ENCODE data around the gene DNAH2. TPM values are rescaled to one million over a fixed set of nuclear protein-coding genes. Genes with fewer than 3 reads are reported as not detected.
"Not testable (repeated sequence)": the region's sequence is repeated elsewhere in the genome, so short reads cannot be mapped to it uniquely, and the experiment has no call there.

DNAH2 gene
- total RNA-seq, 4 donors from 2014 or later: under 0.01 to 0.10 (median 0.05) TPM; not detected in 1

DNA sequence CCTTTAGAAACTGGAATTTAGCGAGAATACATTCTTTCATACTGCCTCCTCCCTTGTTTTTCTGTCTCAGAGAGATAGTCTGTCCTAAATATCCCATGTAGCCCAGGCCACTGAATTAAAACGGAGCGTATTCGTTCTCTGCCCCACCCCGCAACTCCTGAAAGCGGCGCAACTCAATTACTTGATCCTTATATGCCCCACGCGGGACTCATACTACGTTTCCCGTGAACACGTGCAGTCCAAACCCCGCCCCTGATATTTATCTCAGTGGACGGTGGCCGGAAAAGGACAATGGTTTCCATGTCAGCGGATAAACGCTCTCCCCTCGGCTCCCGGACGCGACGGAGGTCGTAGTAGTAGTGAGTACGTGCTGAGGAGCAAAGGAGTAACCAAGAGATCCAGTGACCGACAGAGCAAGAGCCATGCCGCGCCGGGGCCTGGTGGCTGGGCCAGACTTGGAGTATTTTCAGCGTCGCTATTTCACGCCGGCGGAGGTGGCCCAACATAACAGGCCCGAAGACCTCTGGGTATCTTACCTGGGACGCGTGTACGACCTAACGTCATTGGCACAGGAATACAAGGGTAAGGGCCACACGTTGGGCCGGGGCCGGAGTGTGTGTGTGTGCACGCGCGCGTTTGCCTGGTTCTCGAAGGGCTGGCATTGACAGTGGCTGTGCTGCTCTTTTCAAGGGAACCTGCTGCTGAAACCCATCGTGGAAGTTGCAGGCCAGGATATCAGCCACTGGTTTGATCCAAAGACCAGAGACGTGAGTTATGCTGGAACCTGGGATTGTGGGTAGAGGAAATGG lies 140.4 kb downstream of the DNAH2 start, which contains the start of gene CYB5D1:
CYB5D1 (plus strand) TSS at position 291 of the 809 bp plus-strand sequence; CDS start at position 423, 132 bp downstream.
- peak within 1 kb of the TSS; percentile 27 for H3K4me3 ChIP-seq (ENCODE audit: low read depth, poor library complexity, severe bottlenecking)
- TF ChIP-seq POLR2A (IDR thresholded peaks at IDR 0.05): no peak
- TF ChIP-seq, protein P1, sequence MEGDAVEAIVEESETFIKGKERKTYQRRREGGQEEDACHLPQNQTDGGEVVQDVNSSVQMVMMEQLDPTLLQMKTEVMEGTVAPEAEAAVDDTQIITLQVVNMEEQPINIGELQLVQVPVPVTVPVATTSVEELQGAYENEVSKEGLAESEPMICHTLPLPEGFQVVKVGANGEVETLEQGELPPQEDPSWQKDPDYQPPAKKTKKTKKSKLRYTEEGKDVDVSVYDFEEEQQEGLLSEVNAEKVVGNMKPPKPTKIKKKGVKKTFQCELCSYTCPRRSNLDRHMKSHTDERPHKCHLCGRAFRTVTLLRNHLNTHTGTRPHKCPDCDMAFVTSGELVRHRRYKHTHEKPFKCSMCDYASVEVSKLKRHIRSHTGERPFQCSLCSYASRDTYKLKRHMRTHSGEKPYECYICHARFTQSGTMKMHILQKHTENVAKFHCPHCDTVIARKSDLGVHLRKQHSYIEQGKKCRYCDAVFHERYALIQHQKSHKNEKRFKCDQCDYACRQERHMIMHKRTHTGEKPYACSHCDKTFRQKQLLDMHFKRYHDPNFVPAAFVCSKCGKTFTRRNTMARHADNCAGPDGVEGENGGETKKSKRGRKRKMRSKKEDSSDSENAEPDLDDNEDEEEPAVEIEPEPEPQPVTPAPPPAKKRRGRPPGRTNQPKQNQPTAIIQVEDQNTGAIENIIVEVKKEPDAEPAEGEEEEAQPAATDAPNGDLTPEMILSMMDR (IDR thresholded peaks at IDR 0.05): no peak
- 0 to 1% methylated on average over 44 to 48 of the region's 48 CpGs for WGBS, 2 donors
- intact Hi-C loops (cut with DNase I; ENCODE audit: low total_unique reads): no loop called here
- peak; percentile 94 to 98 for DNase-seq (ENCODE audit: low spot score in 2 of 2)

DNA sequence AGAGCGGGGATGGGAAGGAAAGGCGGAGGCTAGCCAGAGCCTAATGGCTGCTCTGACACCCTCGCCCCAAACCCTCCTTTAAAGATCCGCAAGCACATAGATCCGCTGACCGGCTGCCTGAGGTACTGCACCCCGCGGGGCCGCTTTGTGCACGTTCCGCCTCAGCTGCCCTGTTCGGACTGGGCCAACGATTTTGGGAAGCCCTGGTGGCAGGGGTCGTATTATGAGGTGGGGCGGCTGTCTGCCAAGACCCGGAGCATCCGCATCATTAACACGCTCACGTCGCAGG lies 140.9 kb downstream of the DNAH2 start:
- TF ChIP-seq POLR2A (IDR thresholded peaks at IDR 0.05): no peak
- TF ChIP-seq, protein P1 (IDR thresholded peaks at IDR 0.05): no peak
- peak overlapping the region; percentile 6 for H3K4me3 ChIP-seq (ENCODE audit: low read depth, poor library complexity, severe bottlenecking)
- intact Hi-C loops (cut with DNase I; ENCODE audit: low total_unique reads): no loop called here
- DNase-seq (ENCODE audit: low spot score in 2 of 2): peak in 1 of 2 donors; percentile 89
- WGBS, 2 donors: 10 to 13% methylated on average over 20 of the region's 20 CpGs

DNA sequence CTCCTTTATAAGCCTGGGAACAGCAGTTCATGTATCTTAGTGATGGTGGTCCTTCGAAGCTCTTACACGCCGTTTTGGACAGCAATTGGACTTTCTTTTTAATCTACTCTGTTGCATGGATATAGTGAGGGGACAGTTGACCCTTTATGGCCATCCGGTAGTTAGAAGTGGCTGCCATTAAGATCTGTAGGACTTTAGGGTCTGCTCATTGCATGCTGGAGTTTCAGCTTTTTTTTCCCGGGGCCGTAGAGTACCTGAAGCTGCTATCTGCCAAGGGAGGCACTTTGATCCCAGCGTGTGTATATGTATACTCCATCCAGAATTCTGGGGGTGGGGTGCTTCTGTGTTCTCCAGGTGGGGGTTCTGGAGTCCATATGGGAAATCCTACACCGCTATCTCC lies 141.5 kb downstream of the DNAH2 start:
- H3K4me3 ChIP-seq (ENCODE audit: low read depth, poor library complexity, severe bottlenecking): no peak overlapping the region
- TF ChIP-seq POLR2A (IDR thresholded peaks at IDR 0.05): no peak
- TF ChIP-seq, protein P1 (IDR thresholded peaks at IDR 0.05): no peak
- intact Hi-C loops (cut with DNase I; ENCODE audit: low total_unique reads): no loop called here
- DNase-seq (ENCODE audit: low spot score in 2 of 2): peak in 1 of 2 donors; percentile 48
- 75 to 83% methylated on average over 8 of the region's 8 CpGs for WGBS, 2 donors

DNA sequence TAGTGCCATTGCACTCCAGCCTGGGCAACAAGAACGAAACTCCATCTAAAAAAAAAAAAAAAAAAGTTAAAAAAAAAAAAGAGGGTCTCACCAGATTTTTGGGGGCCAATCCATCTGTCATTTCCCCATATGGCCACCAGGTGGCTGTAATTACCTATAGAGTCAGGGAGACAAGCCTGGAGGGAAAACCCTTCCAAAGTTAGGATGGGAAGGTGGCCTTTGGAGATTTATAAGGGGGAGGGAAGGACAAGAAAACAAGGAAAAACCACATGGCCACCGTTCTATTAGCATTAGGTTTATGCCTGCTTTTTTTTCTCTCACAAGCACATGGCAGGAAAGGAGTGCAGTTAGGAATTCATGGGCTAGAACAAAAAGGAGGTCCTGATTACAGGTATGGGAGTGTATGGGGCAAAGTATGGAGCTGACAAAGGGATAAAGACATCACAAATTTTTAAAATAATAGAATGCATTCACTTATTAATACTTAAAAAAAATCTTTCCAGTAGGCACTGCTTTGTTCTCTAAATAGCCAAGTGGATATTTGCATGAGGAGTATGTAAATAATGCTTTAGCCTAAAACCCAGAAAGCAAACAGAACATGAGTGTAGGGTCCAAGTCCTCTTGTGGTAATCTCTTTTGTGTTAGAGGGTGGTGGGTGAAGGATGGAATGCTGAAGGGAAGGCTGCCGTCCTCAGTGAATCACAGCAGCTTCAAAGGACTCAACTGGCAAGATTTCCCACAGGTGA lies 145.3 kb downstream of the DNAH2 start:
- intact Hi-C loops (cut with DNase I; ENCODE audit: low total_unique reads): loop anchor here (5.0 kb wide), 2 partner anchors 34 to 49 kb away; no protein-coding TSS in a partner anchor
- peak in 1 of 2 donors; percentile 81 for DNase-seq (ENCODE audit: low spot score in 2 of 2)
- no peak overlapping the region for H3K4me3 ChIP-seq (ENCODE audit: low read depth, poor library complexity, severe bottlenecking)
- WGBS, 2 donors: 28 to 31% methylated on average over 3 of the region's 3 CpGs
- TF ChIP-seq POLR2A (IDR thresholded peaks at IDR 0.05): no peak
- TF ChIP-seq, protein P1 (IDR thresholded peaks at IDR 0.05): peak in 1 of 3 donors; percentile 67

DNA sequence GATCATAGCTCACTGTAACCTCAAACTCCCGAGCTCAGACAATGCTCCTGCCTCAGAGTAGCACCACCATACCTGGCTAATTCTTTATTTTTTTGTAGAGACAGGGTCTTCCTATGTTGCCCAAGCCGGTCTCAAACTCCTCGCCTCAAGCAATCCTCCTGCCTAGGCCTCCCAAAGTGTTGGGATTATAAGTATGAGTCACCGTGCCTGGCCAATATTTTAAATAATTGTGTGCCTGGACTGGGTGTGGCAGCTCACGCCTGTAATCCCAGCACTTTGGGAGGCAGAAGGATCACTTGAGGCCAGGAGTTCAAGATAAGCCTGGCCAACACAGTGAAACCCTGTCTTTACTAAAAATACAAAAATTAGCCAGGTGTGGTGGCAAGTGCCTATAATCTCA lies 146.8 kb downstream of the DNAH2 start:
- 60 to 64% methylated on average over 5 of the region's 5 CpGs for WGBS, 2 donors
- intact Hi-C loops (cut with DNase I; ENCODE audit: low total_unique reads): loop anchor here (5.0 kb wide), 2 partner anchors 33 to 48 kb away; no protein-coding TSS in a partner anchor
- not testable (repeated sequence) for H3K4me3 ChIP-seq (ENCODE audit: low read depth, poor library complexity, severe bottlenecking)
- peak in 1 of 2 donors; percentile 26 for DNase-seq (ENCODE audit: low spot score in 2 of 2)
